Upper lobe of left lung (tissue), 4 donors: Measurements from ENCODE around the gene SNX13.

Experiments used
- CTCF ChIP-seq, 6 experiments: fragments of 450-650 bp in 4 of 6; fragments of 200-600 bp in 2 of 6; sonication (generic) in 2 of 6; IDR thresholded peaks; one replicate each; pipeline ENCODE4 v1.5.1; 2016 to 2019; ENCODE audit warnings: antibody characterized with exemption in 6 of 6
- POLR2A ChIP-seq, 4 donors: fragments of 450-650 bp; IDR thresholded peaks; one replicate each; pipeline ENCODE4 v1.5.1; 2016 to 2017; ENCODE audit warnings: antibody characterized with exemption in 4 of 4, mild to moderate bottlenecking in 2 of 4
- POLR2AphosphoS5 ChIP-seq, 2 donors: sonication (generic); formaldehyde crosslinking; IDR thresholded peaks; one replicate each; pipeline ENCODE4 v1.5.1; 2017; ENCODE audit warnings: antibody characterized with exemption in 2 of 2

- TF ChIP-seq CTCF (IDR thresholded peaks at IDR 0.05) (no peak), POLR2A (IDR thresholded peaks at IDR 0.05) (no peak), POLR2AphosphoS5 (IDR thresholded peaks at IDR 0.05) (no peak)
These were observed 69.9 kb downstream of the SNX13 start for GRCh38 chr7:17870406-17870805.
